ENCODE data around the gene NHERF2. TPM values are rescaled to one million over a fixed set of nuclear protein-coding genes. Genes with fewer than 3 reads are reported as not detected.

Gene NHERF2
- total RNA-seq, 1 experiment from 2014 or later = 174 TPM

- intact Hi-C loops (cut with micrococcal nuclease; ENCODE audit: unreplicated experiment) (no loop called here), in situ Hi-C loops (cut with HindIII; ENCODE audit: low pct_unique_long_range_greater_than_20kb, low sequenced_read_pairs) (no loop called here)
- no TSS peak for BruUV-seq (replicated peaks)
- Histone ChIP-seq H3K4me3 (ENCODE audit: low read depth in 2 of 2, low read length in 2 of 2) (no peak overlapping the region), H3K36me3 (ENCODE audit: control insufficient read depth, insufficient read depth, low read length) (no peaks in the 10 kb centered on the region), H3K27ac (ENCODE audit: low read length) (no peak overlapping the region), H3K9me3 (ENCODE audit: control insufficient read depth, insufficient read depth, low read depth, low read length) (no peaks in the 10 kb centered on the region), H3K4me1 (ENCODE audit: control insufficient read depth, insufficient read depth, low read length) (0 out of 2 replicates have a peak, but pooled peaks cover 10% of the 10 kb centered on the region), H3K27me3 (ENCODE audit: control insufficient read depth, insufficient read depth, low read length) (no peaks in the 10 kb centered on the region)
- ChIA-PET POLR2A (no interaction called here), CTCF (interaction anchor here (0.8 kb wide), 1 partner anchor 80 kb away, joined by 3 read pairs; no protein-coding TSS in a partner anchor)
- no peak for TF ChIP-seq SIN3A (IDR thresholded peaks at IDR 0.05; ENCODE audit: borderline replicate concordance, insufficient read depth, low read depth, low read length)
- no peak for TF ChIP-seq TCF7L2 (IDR thresholded peaks at IDR 0.05; ENCODE audit: low read depth, low read length)
- TF ChIP-seq REST (IDR thresholded peaks at IDR 0.05; ENCODE audit: insufficient read depth in 1 of 2, low read depth in 2 of 2, low read length in 1 of 2) = no peak
- TF ChIP-seq POLR2AphosphoS5 (IDR thresholded peaks at IDR 0.05; ENCODE audit: low read depth, low read length) = no peak
- no peak for TF ChIP-seq CTCF (IDR thresholded peaks at IDR 0.05)
- ATAC-seq (no peak), DNase-seq (ENCODE audit: low read depth, low spot score) (no peak)
These were observed 57.4 kb downstream of the NHERF2 start for GRCh38 chr16:2083876-2084780.

GRCh38 chr16:2084895-2085625, 58.4 kb downstream of the NHERF2 start:
- ATAC-seq (no peak), DNase-seq (ENCODE audit: low read depth, low spot score) (no peak)
- no peak overlapping the region for H3K4me3 ChIP-seq (ENCODE audit: low read depth in 2 of 2, low read length in 2 of 2)
- CTCF ChIA-PET = interaction anchor here (0.8 kb wide), 1 partner anchor 81 kb away, joined by 3 read pairs; no protein-coding TSS in a partner anchor
- no peaks in the 10 kb centered on the region for H3K9me3 ChIP-seq (ENCODE audit: control insufficient read depth, insufficient read depth, low read depth, low read length)
- BruUV-seq (replicated peaks) = no TSS peak
- POLR2A ChIA-PET = no interaction called here
- TF ChIP-seq REST (IDR thresholded peaks at IDR 0.05; ENCODE audit: insufficient read depth in 1 of 2, low read depth in 2 of 2, low read length in 1 of 2) (no peak), SIN3A (IDR thresholded peaks at IDR 0.05; ENCODE audit: borderline replicate concordance, insufficient read depth, low read depth, low read length) (no peak), POLR2AphosphoS5 (IDR thresholded peaks at IDR 0.05; ENCODE audit: low read depth, low read length) (no peak), TCF7L2 (IDR thresholded peaks at IDR 0.05; ENCODE audit: low read depth, low read length) (no peak), CTCF (IDR thresholded peaks at IDR 0.05) (no peak)
- in situ Hi-C loops (cut with HindIII; ENCODE audit: low pct_unique_long_range_greater_than_20kb, low sequenced_read_pairs) = no loop called here
- H3K36me3 ChIP-seq (ENCODE audit: control insufficient read depth, insufficient read depth, low read length) = no peaks in the 10 kb centered on the region
- intact Hi-C loops (cut with micrococcal nuclease; ENCODE audit: unreplicated experiment) = no loop called here
- no peaks in the 10 kb centered on the region for H3K27me3 ChIP-seq (ENCODE audit: control insufficient read depth, insufficient read depth, low read length)
- H3K4me1 ChIP-seq (ENCODE audit: control insufficient read depth, insufficient read depth, low read length) = 0 out of 2 replicates have a peak, but pooled peaks cover 14% of the 10 kb centered on the region
- H3K27ac ChIP-seq (ENCODE audit: low read length) = no peak overlapping the region

Data from Panc1 (cell line).